Superior temporal gyrus (tissue), 1 donor: ENCODE measurements around the gene DOCK11.
A peak's percentile ranks its signal among the peaks of the same experiment; 100 is the strongest.
"Not testable (repeated sequence)": the region's sequence is repeated elsewhere in the genome, so short reads cannot be mapped to it uniquely, and the experiment has no call there.

Source experiments
- DNase-seq: peaks from one replicate; pipeline ENCODE4 v3.0.0-alpha.2; 2016; ENCODE audit errors: extremely low spot score

The DOCK11 gene

DNA sequence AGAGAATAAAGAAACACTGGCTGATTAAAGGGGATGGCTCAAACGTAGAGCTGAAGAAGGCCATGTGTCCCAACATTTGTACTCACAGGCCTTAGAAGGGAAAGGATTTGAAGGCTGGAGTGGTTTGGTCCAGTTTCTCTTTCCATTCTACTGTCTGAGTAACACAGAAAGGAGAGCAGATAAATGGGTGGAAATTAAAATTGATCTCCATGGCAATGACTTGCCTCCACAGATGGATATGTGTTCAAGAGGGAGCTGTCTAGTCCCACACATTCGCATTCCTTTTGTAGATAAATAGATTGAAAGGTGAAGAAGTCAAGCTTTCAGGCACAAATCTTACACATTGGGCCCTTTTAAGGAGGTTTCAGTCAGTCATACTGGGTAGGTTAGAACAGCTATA is 74.6 kb downstream of the DOCK11 start:
- no peak for DNase-seq

DNA sequence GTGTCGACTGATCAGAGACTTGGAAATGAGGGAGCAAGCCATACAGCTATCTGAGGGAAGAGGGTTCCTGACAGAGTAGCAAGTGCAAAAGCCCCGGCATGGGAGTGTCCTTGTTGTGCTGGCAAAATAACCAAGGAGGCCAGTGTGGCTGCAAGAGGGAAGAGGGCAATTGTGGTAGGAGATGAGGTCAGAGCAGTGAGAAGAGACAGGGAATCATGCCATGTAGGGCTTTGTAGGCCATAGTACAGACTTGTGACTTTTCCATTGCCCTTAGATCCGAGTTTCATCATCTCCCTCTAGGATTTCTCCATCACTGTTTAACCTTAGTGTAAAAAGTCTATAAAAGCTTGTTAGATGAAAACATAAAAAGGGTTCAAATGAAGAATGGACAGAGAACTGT is 76.2 kb downstream of the DOCK11 start:
- DNase-seq, result no peak

DNA sequence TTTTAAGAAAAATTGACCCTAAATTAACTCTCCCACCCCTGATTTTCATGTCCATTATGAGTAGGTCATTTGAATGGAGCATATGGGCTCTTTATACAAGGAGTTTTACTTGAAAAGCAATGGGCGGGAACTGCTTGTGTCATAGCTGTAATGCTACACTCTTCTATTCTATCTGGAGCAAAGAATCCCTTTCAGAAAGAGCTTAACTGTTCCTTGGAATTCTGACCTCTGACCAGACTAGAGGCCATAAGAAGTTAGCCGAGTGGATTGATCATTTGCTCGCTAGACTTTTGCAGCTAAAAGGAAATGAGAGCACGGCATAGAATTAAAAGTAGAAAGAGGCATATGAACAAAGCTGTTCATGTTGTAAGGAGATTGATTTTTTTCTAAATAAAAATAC is 79.1 kb downstream of the DOCK11 start:
- no peak for DNase-seq

DNA sequence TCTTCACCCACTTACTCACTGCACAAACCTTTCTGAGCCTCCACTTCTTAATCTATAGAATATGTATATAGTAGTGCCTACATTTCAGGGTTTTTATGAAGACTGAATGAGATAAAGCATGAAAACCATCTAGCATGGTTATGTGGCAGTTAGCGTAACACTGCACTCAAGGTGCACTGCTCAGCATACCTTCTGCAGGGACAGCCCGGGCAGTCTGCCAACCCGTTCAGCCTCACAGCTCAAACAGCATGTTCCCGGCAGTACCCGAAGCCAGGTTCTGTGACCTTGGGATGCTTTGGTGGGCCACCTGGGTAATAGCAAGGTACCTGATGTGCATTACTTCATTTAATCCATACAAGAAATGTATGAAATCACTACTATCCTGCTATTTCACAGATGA is 81.4 kb downstream of the DOCK11 start:
- DNase-seq, result no peak

DNA sequence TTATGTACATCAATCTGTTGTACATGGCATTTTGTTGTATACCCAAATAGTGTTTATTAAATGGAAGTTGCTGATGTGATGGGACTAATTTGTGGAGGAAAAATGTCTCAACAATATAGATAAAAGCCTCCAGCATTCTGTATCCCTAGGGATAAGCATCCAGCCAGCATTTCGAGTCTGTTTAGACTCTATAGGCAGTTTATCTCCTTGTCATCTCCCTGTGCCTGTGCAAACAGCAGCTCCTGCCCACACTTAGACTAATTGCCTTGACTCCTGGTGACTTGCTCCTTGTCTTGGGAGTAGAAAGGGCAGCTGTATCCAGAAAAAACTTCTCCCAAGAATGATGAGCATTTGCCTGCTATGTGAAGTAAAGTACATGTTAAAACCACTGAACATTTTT is 83.8 kb downstream of the DOCK11 start:
- DNase-seq, result no peak

DNA sequence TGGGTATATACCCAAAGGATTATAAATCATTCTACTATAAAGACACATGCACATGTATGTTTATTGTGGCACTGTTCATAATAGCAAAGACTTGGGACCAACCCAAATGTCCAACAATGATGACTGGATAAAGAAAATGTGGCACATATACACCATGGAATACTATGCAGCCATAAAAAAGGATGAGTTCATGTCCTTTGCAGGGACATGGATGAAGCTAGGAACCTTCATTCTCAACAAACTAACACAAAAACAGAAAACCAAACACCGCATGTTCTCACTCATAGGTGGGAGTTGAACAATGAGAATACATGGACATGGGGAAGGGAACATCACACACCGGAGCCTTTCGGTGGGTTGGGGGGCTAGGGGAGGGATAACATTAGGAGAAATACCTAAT is 87.3 kb downstream of the DOCK11 start:
- not testable (repeated sequence) for DNase-seq

DNA sequence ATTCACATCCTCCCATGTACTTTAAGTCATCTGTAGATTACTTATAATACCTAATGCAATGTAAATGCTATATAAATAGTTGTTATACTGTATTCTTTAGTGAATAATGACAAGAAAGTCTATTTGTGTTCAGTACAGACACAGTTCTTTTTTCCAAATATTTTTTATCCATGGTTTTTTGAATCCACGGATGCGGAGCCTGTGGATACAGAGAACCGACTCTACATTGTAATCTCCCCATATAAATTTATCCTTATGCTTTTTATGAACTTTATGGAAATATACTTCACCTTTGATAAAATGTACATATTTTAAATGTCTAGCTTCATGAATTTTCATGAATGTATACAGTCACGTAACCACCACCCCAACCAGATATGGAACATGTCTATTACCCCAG is 88.2 kb downstream of the DOCK11 start:
- no peak for DNase-seq

DNA sequence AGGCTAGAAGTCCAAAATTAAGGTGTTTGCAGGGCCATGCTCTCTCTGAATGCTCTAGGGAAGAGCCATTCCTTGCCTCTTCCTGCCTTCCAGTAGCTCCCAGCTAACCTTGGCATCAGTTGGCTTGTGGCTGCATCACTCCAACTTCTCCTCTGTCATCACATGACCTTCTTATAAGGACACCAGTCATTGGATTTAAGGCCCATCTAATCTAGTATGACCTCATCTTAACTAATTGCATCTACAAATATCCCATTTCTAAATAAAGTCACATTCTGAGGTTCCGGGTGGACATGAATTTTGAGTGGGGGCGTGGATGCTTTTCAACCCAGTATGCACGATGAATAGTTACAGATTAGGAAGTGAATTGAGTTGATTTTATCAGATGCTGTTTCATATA is 89.7 kb downstream of the DOCK11 start:
- no peak for DNase-seq

DNA sequence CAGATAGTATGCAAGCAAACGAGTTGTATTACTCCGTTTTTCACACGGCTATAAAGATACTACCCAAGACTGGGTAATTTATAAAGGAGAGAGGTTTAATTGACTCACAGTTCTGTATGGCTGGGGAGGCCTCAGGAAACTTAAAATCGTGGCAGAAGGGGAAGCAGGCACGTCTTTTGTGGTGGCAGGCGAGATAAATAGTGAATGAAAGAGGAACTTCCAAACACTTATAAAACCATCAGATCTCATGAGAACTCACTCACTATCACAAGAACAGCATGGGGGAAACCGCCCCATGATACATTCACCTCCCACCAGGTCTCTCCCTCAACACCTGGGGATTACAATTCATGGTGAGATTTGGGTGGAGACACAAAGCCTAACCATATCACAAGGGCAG is 90.6 kb downstream of the DOCK11 start:
- not testable (repeated sequence) for DNase-seq

DNA sequence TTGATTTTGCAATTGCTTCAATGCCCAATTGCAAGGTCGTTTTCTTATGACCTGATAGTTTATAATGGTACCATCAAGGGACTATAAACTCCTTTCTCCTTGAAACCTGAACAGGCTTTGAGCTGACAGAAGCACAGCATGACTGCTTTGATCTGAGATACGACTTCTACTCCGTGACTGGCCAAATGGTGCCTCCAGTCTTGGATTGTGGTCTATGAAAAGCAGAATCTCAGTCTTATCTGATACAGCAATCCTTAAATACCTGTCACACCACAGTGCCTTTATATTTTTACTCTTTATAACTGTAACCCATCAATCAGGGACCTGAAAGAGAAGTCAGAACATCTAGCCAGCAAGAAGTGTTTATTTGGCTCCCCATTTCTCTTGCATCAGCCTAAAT is 93.1 kb downstream of the DOCK11 start:
- DNase-seq, result no peak

DNA sequence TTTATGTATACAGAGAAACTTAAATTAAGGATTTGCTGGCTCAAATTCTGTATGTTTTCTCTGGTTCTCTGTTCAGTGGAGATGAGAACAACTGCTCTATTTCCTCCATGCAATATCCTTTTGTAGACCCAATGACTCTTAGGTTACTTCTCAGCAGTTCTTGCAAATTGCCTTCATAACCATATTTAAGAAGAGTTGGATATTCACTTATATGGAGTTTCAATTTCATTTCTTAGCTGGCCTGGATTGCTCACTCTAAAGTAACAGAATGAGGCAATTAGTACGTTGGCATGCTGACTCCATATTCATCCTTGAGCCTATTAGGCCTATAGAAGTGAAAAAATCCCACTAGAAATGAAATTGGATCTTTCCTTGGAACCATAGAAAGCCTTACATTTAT is 93.6 kb downstream of the DOCK11 start:
- no peak for DNase-seq

DNA sequence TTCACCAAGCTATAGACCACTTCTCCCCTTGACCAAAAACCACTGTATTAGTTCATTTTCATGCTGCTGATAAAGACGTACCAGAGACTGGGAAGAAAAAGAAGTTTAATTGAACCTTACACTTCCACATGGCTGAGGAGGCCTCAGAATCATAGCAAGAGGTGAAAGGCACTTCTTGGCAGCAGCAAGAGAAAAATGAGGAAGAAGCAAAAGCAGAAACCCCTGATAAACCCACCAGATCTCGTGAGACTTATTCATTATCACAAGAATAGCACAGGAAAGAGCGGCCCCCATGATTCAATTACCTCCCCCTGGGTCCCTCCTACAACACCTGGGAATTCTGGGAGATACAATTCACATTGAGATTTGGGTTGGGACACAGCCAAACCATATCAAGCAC is 97.8 kb downstream of the DOCK11 start:
- DNase-seq, result no peak

DNA sequence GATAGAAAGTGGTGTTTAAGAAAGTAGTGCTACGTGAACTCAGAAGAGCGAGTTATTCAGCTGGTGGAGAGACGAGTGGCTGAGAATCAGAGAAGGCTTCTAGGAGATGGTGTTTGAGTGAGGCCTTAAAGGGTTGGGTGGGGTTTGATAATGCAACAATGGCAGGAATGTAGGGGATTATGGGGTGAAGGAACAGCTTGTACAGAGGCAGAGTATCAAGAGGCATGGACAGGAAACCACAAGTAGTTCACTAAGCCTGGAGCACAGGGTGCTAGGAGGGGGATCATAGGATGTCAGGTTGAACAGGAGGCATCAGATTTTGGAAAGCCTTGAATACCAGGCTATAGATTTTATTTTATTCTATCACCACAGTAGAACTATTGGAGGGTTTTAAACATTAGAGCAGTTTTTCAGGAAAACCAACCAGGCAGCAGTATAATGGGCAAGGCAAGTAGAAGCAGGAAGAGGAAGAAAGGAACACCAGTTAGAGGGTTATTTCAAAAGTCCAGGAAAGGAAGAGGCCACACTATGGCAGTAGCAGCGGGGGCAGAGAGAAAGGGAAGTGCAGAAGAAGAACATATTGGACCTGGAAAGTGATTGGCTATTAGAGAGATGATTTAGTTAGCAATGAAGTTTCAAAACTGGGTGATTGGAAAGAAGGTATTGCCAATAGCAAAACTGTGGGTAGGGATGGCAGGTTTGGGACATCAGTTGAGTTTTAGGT is 99.2 kb downstream of the DOCK11 start:
- DNase-seq, result no peak

DNA sequence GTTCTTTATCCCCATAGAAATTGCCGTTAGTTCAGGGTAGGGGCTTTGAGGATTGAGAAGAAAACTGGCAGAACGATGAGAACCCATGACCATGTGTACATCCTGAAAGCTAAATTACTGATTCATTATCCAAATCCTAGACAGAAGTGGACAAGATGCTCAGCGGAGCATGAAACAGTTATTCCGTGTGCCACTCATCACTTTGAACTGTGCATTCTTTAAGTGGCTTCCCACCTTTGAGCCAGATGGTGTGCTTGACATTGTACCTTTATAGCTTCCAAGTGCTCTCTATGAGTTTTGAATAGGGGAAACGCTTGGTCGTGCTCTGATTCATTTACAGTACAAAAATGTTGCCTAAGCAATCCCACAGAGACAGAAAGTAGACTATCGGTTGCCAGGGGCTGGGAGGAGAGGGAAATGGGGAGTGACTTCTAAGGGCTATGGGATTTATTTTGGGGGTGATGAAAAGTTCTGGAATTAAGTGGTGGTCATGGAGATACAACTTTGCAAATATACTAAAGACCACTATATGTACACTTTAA is 100.0 kb downstream of the DOCK11 start:
- DNase-seq, result no peak

DNA sequence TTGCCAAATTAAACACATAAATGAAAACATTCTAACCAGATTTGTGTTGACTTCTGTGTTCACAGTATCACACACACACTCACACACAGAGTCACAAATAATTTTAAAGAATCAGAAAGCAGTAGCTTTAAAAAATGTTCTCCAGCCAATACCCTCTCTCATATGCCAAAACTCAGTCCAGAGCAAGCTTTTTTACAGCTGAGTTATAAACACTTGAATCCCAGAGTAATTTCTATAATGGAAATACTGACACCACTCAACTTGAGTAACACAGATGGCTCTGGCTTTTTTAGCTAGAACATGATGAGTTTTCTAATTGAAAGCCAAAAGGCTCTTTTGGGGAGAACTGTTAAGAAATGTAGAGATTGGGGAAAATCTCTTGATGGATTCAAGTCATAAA is 100.8 kb downstream of the DOCK11 start:
- DNase-seq, result no peak

DNA sequence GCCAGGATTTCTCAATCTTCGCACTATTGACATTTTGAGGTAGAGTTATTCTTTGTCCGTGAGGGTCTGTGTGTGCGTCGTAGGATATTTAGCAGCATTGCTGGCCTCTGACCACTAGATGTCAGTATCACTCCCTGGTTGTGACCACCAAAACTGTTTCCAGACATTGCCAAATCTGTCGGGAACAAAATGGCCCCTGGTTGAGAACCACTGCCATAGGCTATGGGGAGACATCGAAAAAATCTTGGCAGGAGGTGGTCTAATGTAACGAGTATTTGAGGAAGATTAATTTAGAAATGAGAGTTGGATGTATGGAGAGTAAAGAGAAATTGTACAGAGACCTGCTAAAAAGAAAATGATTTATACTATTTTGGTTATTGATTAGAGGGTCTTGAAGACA is 108.4 kb downstream of the DOCK11 start:
- DNase-seq, result peak; percentile 81

DNA sequence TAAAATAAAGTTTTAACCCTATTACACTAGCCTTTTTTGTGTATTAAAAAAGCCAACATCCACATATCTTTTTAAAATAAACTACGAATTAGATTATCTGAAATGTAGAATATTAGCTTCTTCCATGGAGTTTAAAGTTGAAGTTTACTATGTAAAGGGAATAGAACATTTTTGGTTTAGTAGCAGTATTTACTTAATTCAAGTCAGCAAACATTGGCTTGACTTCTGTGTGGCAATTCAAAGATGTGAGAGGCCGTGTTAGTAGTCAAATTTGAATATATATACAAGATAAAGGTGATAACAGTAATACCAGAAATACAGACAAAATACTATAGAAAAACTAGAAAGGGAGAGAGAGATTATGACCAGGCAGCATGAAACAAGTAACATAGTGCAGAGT is 116.7 kb downstream of the DOCK11 start:
- no peak for DNase-seq

DNA sequence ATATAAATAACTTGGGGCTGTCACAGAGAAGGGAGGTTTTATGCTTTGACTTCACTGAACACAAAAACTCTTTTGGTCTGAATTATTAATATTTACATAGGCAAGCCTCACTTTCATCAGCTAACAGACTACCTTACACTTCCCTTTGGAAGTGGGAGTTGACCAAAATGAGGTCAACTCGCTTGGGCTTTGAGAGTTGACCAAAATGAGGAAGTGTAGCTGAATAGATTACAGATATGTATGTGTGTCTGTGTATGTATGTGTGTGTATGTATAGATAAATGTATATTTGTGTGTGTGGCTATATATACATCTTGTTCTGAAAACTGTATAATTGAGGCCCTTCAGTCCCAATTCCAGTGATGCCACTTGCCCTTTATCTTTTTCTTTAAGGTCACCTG is 118.5 kb downstream of the DOCK11 start:
- DNase-seq, result no peak

DNA sequence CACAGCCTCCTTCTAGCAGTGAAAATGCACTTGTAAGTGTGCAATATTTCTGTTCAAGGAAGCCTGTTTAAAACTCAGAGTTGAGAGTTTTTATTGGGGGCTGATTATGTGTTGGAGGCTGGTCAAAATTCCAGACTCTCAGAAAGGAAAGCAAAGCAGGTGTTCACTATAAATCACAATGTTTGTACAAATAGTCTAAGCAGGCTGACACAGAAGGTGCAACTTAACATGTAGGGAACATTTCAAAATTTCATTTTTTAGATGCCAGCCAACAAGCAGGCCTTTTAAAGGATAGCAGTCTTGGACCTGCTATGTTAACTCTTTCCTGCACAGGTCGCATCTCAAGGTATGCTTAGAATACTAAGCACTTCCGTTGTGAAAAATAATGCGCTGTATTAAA is 119.5 kb downstream of the DOCK11 start:
- DNase-seq, result no peak

DNA sequence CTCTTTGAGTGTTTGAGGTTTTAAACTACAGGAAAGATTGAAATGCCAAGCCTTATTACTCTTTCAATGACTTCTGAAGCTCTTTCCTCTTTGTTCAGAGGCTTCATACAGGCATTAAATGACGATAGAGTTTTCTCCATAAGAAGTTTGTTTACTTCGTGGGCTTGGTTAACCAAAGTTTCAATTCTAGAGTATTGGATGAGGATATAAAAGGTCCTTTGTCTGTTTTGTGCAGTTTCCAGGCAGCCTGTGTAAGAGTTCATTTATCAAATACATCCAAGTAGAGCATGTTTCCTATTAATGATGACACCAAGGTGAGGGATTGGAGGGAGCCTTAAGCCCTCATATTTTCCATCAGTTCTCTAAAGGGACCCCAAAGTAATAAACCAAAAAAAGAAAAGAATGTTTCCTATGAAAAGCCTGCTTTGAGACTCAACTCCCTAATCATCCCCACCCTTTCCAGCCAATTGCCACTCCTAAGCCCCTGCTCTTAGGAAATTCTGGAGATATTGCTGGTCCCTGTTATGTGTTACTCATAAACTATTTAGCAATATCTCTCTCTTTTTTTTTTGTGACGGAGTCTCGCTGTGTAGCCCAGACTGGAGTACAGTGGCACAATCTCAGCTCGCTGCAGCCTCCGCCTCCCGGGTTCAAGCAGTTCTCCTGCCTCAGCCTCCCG is 125.6 kb downstream of the DOCK11 start:
- no peak for DNase-seq

DNA sequence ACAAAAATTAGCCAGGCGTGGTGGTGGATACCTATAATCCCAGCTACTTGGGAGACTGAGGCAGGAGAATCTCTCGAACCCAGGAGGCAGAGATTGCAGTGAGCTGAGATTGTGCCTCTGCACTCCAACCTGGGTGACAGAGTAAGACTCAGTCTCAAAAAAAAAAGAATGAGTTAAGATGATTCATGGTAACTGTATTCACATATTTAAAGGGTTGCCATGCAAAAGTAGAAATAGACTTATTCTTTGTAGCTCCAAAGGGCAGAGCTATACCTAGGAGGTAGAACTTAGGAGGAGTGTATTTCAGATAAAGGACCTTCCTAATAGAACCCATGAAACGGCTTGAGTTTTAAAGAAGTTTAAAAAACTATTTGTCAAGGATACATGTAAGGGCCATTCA is 127.4 kb downstream of the DOCK11 start:
- DNase-seq, result no peak

DNA sequence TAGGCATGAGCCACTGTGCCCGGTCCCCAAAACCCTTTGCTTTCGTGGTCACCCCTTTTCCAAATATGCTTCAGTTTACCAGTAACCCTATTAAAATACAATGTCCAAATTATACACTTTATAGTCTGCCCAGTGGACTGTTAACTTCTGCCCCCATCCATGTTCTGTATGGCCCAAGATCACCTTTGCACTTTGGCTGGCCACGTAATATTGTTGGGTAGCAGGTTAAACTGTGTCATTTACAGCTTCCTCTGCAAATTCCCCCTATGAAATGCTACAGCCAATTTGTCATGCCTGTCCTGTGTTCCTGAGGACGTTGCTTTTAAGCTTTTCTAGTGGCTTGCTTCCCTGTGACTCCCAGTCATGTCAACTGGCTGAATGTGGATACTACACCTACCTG is 130.7 kb downstream of the DOCK11 start:
- no peak for DNase-seq

DNA sequence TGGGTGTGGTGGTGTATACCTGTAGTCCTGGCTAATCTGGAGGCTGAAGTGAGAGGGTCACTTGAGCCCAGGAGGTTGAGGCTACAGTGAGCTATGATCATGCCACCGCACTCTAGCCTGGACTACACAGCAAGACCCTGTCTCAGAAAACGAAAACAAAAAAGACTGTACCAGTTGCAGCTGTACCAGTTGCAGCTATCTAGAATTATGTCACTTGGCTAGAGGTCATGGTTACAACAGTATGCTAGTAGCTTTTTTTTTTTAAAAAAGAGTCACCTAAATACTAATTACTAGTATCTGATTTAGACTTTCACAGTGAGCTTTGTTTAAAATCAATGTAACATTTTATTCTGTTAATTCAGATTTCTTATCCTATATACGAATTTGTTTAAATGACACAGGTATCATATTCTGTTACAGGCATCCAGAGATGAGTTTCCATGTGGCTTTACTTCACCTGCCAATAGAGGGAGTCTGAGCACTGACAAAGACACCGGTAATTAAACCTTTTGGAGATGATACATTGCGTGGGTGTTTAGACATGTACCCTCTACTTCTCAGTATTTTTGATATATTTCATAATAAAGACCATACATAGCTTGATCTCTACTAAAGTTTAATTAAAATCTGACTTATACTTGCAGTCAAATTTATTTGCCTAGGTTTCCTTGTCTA is 131.6 kb downstream of the DOCK11 start:
- DNase-seq, result no peak
